HepG2 (cell line): ENCODE measurements around the gene COL27A1. TPM values are rescaled to one million over a fixed set of nuclear protein-coding genes. Genes with fewer than 3 reads are reported as not detected.
"Not testable (repeated sequence)": the region's sequence is repeated elsewhere in the genome, so short reads cannot be mapped to it uniquely, and the experiment has no call there.

Source experiments
- ATAC-seq: fragments of 200-7000 bp; cut with Tn5 transposase; 3 replicates; pipeline ENCODE4 v1.9.1; 2020; ENCODE audit warnings: mild to moderate bottlenecking, moderate library complexity
- BruUV-seq: library from RNA; stranded (reverse); fragments of 400-500 nt; replicated peaks from 2 replicates; lab custom pipeline; 2021; lab: Mats Ljungman, UMichigan
- CTCF ChIA-PET: fragments of 300-600 bp; formaldehyde crosslinking; extraction: SDS; loops from one replicate; lab custom pipeline; 2021; ENCODE audit warnings: low total read pairs, inconsistent platforms, low intra/inter-chr PET ratio; lab: Yijun Ruan, JAX
- POLR2A ChIA-PET: fragments of 350-600 bp; sonication (Branson Sonifier 250); formaldehyde crosslinking; loops from one replicate; lab custom pipeline; 2020; ENCODE audit warnings: antibody characterized with exemption, inconsistent platforms; lab: Yijun Ruan, JAX
- DNase-seq: peaks from one replicate; pipeline ENCODE4 v3.0.0-alpha.2; 2015; ENCODE audit warnings: low spot score
- FAIRE-seq: peaks from 3 replicates; lab custom pipeline; 2011; peaks lifted over from hg19 to GRCh38; lab: Jason Lieb, UNC
- H2AFZ ChIP-seq: one replicate; pipeline ENCODE4 v1.6.1; 2011; ENCODE audit warnings: low read length, inconsistent platforms
- H3K27ac ChIP-seq: fragments of 300-600 bp; 3 replicates; pipeline ENCODE4 v1.8.0; 2011; ENCODE audit warnings: mixed run types, mild to moderate bottlenecking, mixed read lengths, low read length, inconsistent platforms; ENCODE audit not compliant: insufficient read depth; ENCODE audit errors: extremely low read length
- H3K27me3 ChIP-seq, 2 experiments: fragments of 200-600 bp in 1 of 2; 2 replicates in 1 of 2; 3 replicates in 1 of 2; pipeline versions ENCODE4 v1.6.0 to v1.8.0; 2011; ENCODE audit warnings: low read length in 2 of 2, mild to moderate bottlenecking in 2 of 2, moderate library complexity in 2 of 2, inconsistent platforms in 1 of 2; ENCODE audit not compliant: insufficient read depth in 2 of 2, control insufficient read depth in 1 of 2
- H3K36me3 ChIP-seq, 2 experiments: fragments of 200-600 bp in 1 of 2; replicated peaks in 1 of 2; 2 replicates in 1 of 2; 3 replicates in 1 of 2; pipeline versions ENCODE4 v1.5.1 to v1.8.0; 2011; ENCODE audit warnings: low read length in 2 of 2, inconsistent platforms in 1 of 2; ENCODE audit not compliant: insufficient read depth in 2 of 2, control insufficient read depth in 1 of 2
- H3K4me1 ChIP-seq: 2 replicates; pipeline ENCODE4 v1.5.1; 2012; ENCODE audit warnings: low read length, inconsistent platforms; ENCODE audit not compliant: insufficient read depth
- H3K4me2 ChIP-seq: 2 replicates; pipeline ENCODE4 v1.6.0; 2011; ENCODE audit warnings: low read depth, low read length, inconsistent platforms
- H3K4me3 ChIP-seq, 3 experiments: fragments of 200-600 bp in 1 of 3; sonication (generic), shearing (Covaris generic) in 1 of 3; replicated peaks in 1 of 3; 2 replicates each; pipeline ENCODE4 v1.5.1; 2011 to 2016; ENCODE audit warnings: low read length in 3 of 3, inconsistent platforms in 2 of 3, low read depth in 2 of 3, mild to moderate bottlenecking in 2 of 3, control low read depth in 1 of 3, mixed read lengths in 1 of 3; ENCODE audit not compliant: insufficient read depth in 1 of 3
- H3K79me2 ChIP-seq: one replicate; pipeline ENCODE4 v1.6.1; 2011; ENCODE audit warnings: low read length, inconsistent platforms; ENCODE audit not compliant: insufficient read depth
- H3K9ac ChIP-seq: 2 replicates; pipeline ENCODE4 v1.6.0; 2011; ENCODE audit warnings: mild to moderate bottlenecking, low read depth, low read length, inconsistent platforms; ENCODE audit not compliant: insufficient read depth
- H3K9me3 ChIP-seq: 2 replicates; pipeline ENCODE4 v1.5.1; 2012; ENCODE audit warnings: mild to moderate bottlenecking, low read length
- H4K20me1 ChIP-seq: 2 replicates; pipeline ENCODE4 v1.6.0; 2011; ENCODE audit warnings: inconsistent platforms, mild to moderate bottlenecking, low read length, moderate library complexity; ENCODE audit not compliant: insufficient read depth
- NAIF1 ChIP-seq: sonication (generic); formaldehyde crosslinking; IDR thresholded peaks from 2 replicates; pipeline ENCODE4 v1.5.0; 2020; ENCODE audit warnings: mild to moderate bottlenecking, missing genetic modification reagents, borderline replicate concordance
- NFE2 ChIP-seq: sonication (generic); formaldehyde crosslinking; IDR thresholded peaks from 2 replicates; pipeline ENCODE4 v1.4.0; 2020; ENCODE audit warnings: missing genetic modification reagents
- ZMYM3 ChIP-seq: sonication (generic); formaldehyde crosslinking; IDR thresholded peaks from 2 replicates; pipeline ENCODE4 v1.5.1; 2020; ENCODE audit warnings: mild to moderate bottlenecking, missing genetic modification reagents
- ZNF629 ChIP-seq: sonication (generic); formaldehyde crosslinking; conservative IDR thresholded peaks from 2 replicates; pipeline ENCODE4 v1.5.0; 2020; ENCODE audit warnings: missing genetic modification reagents
- ZNF768 ChIP-seq: sonication (generic); formaldehyde crosslinking; IDR thresholded peaks from 2 replicates; pipeline ENCODE4 v1.4.0; 2020; ENCODE audit warnings: missing genetic modification reagents
- ZNF841 ChIP-seq: sonication (generic); formaldehyde crosslinking; IDR thresholded peaks from 2 replicates; pipeline ENCODE4 v1.8.1; 2023; ENCODE audit warnings: missing genetic modification reagents, borderline replicate concordance
- WGBS: methylation state at CpG from one replicate; pipeline ENCODE4 v1.1.6; 2017; ENCODE audit warnings: low lambda C conversion rate; 5-methylcytosine and 5-hydroxymethylcytosine counted together
- in situ Hi-C: cut with HindIII; loops from 2 replicates; pipeline ENCODE4 v1.10.0; 2017; ENCODE audit warnings: low pct_unique_long_range_greater_than_20kb; ENCODE audit not compliant: extremely low pct_ligation_motif_present
- intact Hi-C: fragments of 100-400 bp; cut with micrococcal nuclease; formaldehyde crosslinking; loops from one replicate; pipeline ENCODE4 v1.10.0; 2022; ENCODE audit not compliant: unreplicated experiment
- polyA plus RNA-seq, 8 experiments: library from polyadenylated mRNA; depleted of rRNA in 3 of 8; stranded (reverse) in 7 of 8; unstranded in 1 of 8; fragments of >200 nt; fragmentation: Illumina TruSeq in 4 of 8; extraction: Trizol in 4 of 8; gene quantifications; 2 replicates each; pipeline versions ENCODE4 v1.2.1 to v1.2.3, GENCODE V29; 2011 to 2016; ENCODE audit warnings: low read depth in 4 of 8, missing spikeins in 1 of 8, mixed read lengths in 1 of 8; ENCODE audit not compliant: insufficient read depth in 1 of 8
- total RNA-seq, 5 experiments: library from RNA; depleted of rRNA; stranded (reverse); fragments of >200 nt; fragmentation: Illumina TruSeq; extraction: Trizol; gene quantifications; 2 replicates each; pipeline ENCODE4 v1.2.3, GENCODE V29; 2016; ENCODE audit warnings: low read depth in 1 of 5
- TF ChIP-seq, protein P1 (sequence below): sonication (generic); formaldehyde crosslinking; IDR thresholded peaks from 2 replicates; pipeline ENCODE4 v1.5.1; 2020; ENCODE audit warnings: mild to moderate bottlenecking, missing genetic modification reagents, moderate library complexity
- TF ChIP-seq, protein P2 (sequence below): sonication (generic); formaldehyde crosslinking; IDR thresholded peaks from 2 replicates; pipeline ENCODE4 v1.4.0; 2020; ENCODE audit warnings: missing genetic modification reagents; ENCODE audit errors: not compliant biosample characterization

COL27A1 gene
- total and polyA plus RNA-seq, 2 of the 13 experiments (the other 11 are each of a cell fraction or from before 2014, with no cell fraction given): 71.3 to 89.1 TPM

DNA sequence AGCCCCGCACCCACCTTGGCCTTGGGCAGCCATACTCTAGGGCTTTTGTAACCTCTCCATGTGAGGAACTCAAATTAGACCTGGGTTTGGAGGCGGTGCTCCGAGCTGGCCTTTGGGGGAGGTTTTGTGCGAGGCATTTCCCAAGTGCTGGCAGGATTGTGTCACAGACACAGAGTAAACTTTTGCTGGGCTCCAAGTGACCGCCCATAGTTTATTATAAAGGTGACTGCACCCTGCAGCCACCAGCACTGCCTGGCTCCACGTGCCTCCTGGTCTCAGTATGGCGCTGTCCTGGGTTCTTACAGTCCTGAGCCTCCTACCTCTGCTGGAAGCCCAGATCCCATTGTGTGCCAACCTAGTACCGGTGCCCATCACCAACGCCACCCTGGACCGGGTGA lies 174.3 kb downstream of the COL27A1 start, which contains the start of gene ORM2:
TSS of gene ORM2 (plus strand) at position 245 of the 398 bp plus-strand sequence. CDS start at position 281, 36 bp downstream.
- CTCF ChIA-PET, H4K20me1 ChIP-seq, H3K9me3 ChIP-seq, BruUV-seq, in situ Hi-C loops, H3K27me3 ChIP-seq, DNase-seq, intact Hi-C loops, H3K36me3 ChIP-seq, H2AFZ ChIP-seq: not testable (repeated sequence)
- Histone ChIP-seq H3K9ac (peak within 1 kb of the TSS; percentile 73), H3K4me2 (peak within 1 kb of the TSS; percentile 88), H3K27ac (peak within 1 kb of the TSS; percentile 96), H3K4me3 (peak within 1 kb of the TSS; percentile 49 to 72 (median 67); a peak in 5 of 6 replicates), H3K79me2 (peaks cover 11% of the 10 kb centered on the region), H3K4me1 (peaks cover 56% of the 10 kb centered on the region)
- ATAC-seq (peak; percentile 86), FAIRE-seq (peak; percentile 99)
- TF ChIP-seq, protein P1, sequence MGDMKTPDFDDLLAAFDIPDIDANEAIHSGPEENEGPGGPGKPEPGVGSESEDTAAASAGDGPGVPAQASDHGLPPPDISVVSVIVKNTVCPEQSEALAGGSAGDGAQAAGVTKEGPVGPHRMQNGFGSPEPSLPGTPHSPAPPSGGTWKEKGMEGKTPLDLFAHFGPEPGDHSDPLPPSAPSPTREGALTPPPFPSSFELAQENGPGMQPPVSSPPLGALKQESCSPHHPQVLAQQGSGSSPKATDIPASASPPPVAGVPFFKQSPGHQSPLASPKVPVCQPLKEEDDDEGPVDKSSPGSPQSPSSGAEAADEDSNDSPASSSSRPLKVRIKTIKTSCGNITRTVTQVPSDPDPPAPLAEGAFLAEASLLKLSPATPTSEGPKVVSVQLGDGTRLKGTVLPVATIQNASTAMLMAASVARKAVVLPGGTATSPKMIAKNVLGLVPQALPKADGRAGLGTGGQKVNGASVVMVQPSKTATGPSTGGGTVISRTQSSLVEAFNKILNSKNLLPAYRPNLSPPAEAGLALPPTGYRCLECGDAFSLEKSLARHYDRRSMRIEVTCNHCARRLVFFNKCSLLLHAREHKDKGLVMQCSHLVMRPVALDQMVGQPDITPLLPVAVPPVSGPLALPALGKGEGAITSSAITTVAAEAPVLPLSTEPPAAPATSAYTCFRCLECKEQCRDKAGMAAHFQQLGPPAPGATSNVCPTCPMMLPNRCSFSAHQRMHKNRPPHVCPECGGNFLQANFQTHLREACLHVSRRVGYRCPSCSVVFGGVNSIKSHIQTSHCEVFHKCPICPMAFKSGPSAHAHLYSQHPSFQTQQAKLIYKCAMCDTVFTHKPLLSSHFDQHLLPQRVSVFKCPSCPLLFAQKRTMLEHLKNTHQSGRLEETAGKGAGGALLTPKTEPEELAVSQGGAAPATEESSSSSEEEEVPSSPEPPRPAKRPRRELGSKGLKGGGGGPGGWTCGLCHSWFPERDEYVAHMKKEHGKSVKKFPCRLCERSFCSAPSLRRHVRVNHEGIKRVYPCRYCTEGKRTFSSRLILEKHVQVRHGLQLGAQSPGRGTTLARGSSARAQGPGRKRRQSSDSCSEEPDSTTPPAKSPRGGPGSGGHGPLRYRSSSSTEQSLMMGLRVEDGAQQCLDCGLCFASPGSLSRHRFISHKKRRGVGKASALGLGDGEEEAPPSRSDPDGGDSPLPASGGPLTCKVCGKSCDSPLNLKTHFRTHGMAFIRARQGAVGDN (CRISPR knock-in tag): 0 out of 2 replicates have a peak, but pooled peaks have one; percentile 18
- WGBS: no CpG with 5 or more reads among the region's 10 CpGs
- POLR2A ChIA-PET: interaction anchor here (0.8 kb wide), 1 partner anchor 251 kb away, joined by 3 read pairs; the partner anchor contains the start of gene AMBP

DNA sequence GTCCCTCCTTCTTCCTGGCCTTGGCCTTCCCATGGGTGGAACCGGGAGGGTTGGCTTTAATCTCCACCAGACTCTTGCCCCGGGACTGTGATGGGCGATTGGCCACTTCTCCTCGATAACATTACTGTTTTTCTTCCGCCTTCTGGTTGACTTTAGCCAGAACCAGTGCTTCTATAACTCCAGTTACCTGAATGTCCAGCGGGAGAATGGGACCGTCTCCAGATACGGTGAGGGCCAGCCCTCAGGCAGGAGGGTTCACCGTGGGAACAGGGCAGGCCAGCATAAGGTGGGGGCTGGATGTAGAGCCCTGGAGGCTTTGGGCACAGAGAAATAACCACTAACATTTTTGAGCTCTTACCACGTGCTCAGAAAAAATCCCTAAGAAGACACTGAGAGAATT lies 175.3 kb downstream of the COL27A1 start:
- CTCF ChIA-PET: no interaction called here
- POLR2A ChIA-PET: no interaction called here
- no peak for ATAC-seq
- 7% methylated on average over 10 of the region's 10 CpGs for WGBS
- Histone ChIP-seq H3K79me2 (peaks cover 10% of the 10 kb centered on the region), H3K27me3 (no peaks in the 10 kb centered on the region), H3K4me1 (peaks cover 52% of the 10 kb centered on the region), H4K20me1 (no peaks in the 10 kb centered on the region), H3K9ac (peak overlapping the region; percentile 73), H3K4me2 (peak overlapping the region; percentile 88), H3K27ac (peak overlapping the region; percentile 75), H3K4me3 (peak overlapping the region; percentile 49 to 72 (median 67); a peak in 5 of 6 replicates), H3K9me3 (no peaks in the 10 kb centered on the region), H2AFZ (no peak overlapping the region), H3K36me3 (peaks cover 0 to 7% of the 10 kb centered on the region in 2 experiments; a peak in 2 of 5 replicates)
- in situ Hi-C loops: no loop called here
- no peak for TF ChIP-seq NFE2 (CRISPR knock-in tag)
- 0 out of 2 replicates have a peak, but pooled peaks have one; percentile 26 for TF ChIP-seq ZMYM3 (CRISPR knock-in tag)
- TF ChIP-seq ZNF841: no peak
- no peak for TF ChIP-seq NAIF1 (CRISPR knock-in tag)
- TF ChIP-seq ZNF768 (CRISPR knock-in tag): peak; percentile 68; the same call in 1 of the 2 replicates
- TF ChIP-seq, protein P2, sequence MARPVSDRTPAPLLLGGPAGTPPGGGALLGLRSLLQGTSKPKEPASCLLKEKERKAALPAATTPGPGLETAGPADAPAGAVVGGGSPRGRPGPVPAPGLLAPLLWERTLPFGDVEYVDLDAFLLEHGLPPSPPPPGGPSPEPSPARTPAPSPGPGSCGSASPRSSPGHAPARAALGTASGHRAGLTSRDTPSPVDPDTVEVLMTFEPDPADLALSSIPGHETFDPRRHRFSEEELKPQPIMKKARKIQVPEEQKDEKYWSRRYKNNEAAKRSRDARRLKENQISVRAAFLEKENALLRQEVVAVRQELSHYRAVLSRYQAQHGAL: no peak
- TF ChIP-seq ZNF629 (CRISPR knock-in tag): no peak
- no peak for DNase-seq
- BruUV-seq: TSS peak; percentile 54
- FAIRE-seq: no peak
- intact Hi-C loops: no loop called here
